HG03354 (cell line): ENCODE results near the gene SFMBT1.
A peak's percentile ranks its signal among the peaks of the same experiment; 100 is the strongest.

Experiments used
- ATAC-seq: cut with Tn5 transposase; IDR thresholded peaks from one replicate; pipeline ENCODE4 v1.9.1; 2021; ENCODE audit warnings: mild to moderate bottlenecking; ENCODE audit not compliant: unreplicated experiment, poor library complexity, severe bottlenecking

The SFMBT1 gene, protein sequence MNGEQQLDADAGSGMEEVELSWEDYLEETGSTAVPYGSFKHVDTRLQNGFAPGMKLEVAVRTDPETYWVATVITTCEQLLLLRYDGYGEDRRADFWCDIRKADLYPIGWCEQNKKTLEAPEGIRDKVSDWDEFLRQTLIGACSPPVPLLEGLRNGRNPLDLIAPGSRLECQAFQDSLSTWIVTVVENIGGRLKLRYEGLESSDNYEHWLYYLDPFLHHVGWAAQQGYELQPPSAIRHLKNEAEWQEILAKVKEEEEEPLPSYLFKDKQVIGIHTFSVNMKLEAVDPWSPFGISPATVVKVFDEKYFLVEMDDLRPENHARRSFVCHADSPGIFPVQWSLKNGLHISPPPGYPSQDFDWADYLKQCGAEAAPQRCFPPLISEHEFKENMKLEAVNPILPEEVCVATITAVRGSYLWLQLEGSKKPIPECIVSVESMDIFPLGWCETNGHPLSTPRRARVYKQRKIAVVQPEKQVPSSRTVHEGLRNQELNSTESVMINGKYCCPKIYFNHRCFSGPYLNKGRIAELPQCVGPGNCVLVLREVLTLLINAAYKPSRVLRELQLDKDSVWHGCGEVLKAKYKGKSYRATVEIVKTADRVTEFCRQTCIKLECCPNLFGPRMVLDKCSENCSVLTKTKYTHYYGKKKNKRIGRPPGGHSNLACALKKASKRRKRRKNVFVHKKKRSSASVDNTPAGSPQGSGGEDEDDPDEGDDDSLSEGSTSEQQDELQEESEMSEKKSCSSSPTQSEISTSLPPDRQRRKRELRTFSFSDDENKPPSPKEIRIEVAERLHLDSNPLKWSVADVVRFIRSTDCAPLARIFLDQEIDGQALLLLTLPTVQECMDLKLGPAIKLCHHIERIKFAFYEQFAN

DNA sequence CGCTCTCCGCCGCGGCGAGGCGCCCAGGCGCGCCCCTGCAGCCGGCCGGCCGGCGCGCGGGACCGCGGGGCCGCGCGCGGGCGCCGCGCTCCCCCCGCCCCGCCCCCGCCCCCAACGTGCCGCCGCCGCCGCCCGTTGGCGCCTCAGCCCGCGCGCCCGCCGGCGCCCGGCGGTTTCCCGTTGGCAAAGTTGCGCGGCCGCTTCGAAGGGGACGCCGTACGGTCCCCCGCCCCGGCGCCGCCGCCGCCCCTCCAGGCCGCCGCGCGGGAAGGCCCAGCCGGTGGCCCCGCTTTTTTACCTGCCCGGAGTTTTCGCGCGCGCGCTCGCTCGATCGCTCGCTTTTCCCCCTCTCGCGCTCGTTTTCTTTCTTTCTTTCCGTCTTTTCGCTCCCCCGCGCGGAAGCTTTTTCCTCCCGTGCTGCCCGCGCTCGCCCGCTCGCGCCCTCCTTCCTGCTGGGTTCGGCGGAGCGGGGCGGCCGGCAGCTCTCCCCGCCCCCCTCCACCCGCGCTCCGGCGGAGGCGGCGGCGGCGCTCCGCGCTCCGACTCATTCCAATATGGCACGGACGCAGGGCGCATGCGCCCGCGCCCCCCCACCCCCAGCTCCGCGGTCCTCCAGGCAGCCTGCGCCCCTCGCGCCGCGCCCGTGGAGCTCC lies at the start of gene SFMBT1:
Gene SFMBT1 (minus strand): TSS at position 556 of the 653 bp plus-strand sequence. CDS start 76,945 bp downstream, outside the sequence.
- peak; percentile 57 for ATAC-seq

DNA sequence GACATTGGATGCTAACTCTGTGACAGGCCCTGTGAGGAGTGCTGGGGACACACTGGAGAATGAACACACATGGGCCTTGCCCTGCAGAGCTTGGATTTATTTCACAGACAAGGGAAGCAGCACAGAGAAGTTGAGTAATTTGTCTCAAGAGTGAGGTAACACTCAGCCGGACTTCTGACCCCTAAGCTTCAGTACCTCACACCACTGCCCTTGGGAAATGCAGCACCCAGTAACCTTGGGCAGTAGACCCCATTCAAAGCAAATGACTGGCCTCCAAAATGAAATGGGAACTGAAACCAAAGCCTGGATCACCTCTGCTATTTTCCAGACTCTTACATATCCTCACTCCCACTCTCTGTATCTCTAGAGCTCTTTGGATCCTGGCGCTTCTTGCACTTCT lies 47.1 kb upstream of the SFMBT1 start:
- ATAC-seq, result no peak

DNA sequence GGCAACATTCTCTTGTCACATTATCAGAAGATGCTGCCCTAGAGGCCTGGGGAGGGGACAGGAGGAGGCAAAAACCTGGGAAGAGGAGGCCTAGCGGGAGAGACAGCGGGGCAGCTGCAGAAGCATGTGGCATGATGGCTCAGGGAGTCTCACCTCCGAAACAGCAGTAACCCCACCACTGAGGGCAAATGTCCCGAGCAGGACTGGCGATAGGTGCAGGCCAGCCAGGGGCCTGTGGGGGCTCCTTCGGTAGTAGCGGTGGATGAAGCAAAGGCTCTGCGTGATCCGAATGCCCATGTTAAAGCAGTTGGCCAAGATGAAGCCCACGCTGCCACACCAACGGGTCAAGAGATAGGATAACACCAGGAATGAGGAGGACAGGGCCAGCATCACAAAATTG lies 46.3 kb upstream of the SFMBT1 start:
- no peak for ATAC-seq

DNA sequence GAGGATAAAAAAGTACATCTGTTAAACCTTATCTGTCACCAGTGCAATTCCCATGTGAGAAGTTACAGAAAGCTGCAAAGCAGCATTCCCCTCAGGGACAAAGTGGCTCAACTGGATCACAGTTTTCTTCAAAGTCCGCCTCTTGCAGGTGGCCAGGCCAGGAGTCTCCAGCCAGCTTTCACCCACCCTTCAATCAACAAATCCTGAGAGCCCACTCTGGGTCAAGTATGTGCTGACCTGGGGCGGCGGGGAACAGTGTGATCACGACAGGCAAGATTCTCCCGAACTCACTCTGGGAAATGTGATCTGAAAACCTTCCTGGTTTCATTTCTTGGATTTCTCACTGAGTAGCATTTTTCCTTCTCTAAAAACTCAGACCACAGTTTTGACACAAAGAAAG lies 45.1 kb upstream of the SFMBT1 start:
- no peak for ATAC-seq

DNA sequence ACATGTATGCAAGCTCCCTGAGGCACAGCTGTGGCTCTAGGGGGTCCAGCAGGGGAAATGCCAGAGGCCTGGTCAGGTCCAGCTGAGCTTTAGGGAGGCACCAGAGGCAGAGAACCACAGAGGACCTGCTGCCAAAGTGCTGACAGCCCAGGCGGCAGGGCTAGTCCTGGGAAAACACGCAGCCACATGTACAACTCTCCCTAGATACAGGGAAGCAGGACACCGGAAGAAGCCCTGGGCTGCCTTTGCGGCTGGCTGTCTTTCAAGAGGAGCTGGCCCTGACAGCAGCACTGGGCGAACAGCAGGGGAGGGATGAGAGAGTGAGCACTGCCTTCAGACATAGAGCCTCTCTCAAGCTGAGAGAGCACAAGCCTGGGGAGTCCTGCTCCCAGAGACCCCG lies 43.6 kb upstream of the SFMBT1 start:
- ATAC-seq, result no peak

DNA sequence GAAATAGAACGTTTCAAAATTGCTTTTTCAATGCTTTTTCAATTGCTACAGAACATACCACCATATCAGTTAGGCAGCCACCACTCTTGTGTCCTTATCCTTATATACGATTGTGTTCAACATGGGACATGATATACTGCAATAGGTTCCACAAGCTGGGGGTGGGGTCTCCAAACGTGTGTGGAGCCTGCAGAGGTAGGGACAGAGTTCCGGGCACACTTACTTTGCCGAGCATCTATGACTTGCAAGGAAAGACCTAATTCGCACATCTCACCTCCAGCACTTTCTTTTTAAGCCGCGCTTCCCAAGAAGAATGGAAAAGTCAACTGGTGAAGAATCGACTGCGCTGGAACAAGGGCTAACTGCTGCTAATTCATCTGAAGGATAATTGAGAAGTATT lies 39.6 kb upstream of the SFMBT1 start:
- ATAC-seq, result no peak

DNA sequence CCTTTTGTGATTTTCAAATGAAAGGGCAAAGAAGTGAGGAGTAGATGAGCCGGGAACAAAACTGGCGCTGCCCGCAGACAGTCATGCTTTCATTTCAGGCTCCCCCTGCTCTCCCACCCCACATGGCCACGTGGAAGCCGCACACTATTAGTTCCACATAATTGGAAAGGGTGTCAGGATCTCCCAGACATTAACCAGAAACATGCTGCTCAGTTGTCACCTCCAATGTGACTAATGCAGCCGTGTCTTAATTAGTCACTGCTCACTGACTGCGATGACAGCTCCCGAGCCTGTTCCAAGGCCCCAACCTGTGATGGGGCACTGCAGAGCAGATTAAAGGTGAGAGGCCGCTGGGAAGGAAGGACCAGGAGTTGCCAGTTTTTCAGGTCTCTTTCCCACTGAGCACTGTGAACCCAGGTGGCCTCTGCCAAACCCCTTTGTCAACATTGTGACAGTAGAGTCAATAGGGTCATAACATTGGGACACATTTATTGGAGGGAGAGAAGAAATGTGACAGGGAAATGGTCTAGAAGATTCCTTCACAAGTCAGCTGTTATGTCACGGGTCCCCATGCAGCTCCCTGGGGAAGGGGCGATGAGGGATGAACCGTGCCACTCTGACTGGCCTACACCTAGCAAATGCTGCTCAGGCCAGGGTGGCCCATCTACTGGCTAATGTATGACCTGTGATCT lies 38.6 kb upstream of the SFMBT1 start:
- ATAC-seq, result no peak

DNA sequence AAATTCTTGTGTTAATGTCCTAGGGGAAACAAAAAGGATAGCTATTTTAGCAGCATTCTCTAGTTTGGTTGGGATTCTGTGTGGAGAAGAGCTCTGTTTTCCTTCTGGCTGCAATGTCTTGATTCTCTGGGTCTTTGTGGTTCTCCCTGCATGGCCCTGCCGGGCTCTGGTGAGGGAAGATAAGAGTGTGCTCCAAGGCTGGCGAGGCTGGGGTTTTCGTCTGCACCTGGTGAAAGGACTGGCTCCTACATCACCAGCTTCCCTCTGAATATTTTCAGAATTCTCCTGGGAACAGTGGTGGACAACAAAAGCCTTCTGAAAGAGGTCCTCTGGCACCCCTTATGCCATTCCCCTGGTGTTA lies 38.1 kb upstream of the SFMBT1 start:
- no peak for ATAC-seq

DNA sequence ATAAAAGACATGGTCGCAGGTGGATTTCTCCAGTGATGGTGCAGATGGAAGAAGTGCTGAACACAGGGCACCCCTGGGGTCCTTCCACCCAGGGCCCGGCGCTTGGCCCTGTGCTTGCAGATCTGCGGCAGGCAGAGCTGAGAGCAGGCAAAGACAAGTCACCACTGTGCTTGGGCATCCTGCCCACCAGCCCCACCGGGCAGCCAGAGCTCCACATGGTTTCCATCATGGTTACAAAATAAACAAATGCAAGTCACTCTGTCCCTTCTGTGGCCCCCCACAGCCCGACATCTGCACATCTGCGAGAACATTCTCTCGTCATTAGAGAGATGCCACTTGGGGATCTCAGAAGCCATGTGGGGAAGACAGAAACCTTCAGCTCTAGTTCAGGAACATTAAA lies 37.6 kb upstream of the SFMBT1 start:
- no peak for ATAC-seq

DNA sequence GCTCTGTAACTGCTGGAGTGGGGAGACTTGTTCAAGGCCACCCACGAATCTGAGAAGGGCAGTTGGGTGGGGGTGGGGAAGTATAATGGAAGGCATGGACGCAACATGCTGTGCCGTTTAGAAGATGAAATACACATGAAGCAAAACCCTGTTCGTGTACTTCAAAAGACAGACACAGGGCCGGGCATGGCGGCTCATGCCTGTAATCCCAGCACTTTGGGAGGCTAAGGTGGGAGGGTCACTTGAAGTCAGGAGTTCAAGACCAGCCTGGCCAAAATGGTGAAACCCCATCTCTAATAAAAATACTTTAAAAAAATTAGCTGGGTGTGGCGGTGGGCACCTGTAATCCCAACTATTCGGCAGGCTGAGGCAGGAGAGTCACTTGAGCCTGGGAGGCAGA lies 36.9 kb upstream of the SFMBT1 start:
- no peak for ATAC-seq

DNA sequence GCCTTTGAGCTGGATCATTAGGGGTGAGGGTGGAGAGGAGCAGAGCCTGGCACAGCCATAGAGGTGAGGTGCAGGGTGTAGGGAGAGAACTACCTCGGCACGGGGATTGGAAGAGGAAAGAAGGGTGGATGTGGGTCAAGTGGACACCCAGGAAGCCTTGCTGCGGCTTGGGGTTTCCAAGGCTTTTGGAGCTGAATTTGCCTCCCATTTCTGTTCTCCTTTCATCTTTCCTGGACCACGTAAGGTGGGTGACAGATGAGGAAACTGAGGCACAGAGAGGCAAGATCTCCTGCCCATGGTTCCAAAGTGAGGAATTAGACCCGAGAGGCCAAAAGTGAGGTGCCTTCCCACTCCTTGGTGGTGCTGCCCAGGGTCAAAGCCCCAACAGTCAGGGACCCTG lies 35.4 kb upstream of the SFMBT1 start:
- no peak for ATAC-seq

DNA sequence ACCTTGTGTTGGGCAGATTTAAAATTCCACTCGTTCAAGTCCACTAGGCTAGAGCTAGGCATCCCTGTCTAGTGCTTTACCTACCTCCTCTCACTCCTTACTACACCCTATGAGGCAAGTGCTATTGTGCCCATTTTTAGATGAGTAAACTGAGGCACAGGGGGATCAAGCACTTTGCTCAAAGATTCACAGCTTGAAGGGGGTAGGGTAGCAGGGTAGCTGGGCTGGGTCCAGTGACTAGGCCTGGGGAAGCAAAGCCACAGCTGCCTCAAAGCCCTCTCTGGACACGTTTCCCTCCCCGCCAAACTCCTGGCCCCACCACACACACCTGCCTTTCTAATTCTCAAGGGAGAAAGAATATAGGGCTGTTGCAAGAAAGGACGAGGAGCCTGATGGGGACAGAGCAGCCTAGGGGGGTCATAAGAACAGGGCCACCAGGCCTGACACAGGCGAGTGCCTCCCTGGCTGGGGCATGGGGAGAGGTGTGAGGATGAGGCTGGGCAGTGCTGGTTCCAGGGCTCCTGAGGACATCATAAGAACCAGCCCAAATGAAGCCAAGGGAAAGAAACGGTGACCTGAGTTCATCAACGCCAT lies 34.8 kb upstream of the SFMBT1 start:
- no peak for ATAC-seq

DNA sequence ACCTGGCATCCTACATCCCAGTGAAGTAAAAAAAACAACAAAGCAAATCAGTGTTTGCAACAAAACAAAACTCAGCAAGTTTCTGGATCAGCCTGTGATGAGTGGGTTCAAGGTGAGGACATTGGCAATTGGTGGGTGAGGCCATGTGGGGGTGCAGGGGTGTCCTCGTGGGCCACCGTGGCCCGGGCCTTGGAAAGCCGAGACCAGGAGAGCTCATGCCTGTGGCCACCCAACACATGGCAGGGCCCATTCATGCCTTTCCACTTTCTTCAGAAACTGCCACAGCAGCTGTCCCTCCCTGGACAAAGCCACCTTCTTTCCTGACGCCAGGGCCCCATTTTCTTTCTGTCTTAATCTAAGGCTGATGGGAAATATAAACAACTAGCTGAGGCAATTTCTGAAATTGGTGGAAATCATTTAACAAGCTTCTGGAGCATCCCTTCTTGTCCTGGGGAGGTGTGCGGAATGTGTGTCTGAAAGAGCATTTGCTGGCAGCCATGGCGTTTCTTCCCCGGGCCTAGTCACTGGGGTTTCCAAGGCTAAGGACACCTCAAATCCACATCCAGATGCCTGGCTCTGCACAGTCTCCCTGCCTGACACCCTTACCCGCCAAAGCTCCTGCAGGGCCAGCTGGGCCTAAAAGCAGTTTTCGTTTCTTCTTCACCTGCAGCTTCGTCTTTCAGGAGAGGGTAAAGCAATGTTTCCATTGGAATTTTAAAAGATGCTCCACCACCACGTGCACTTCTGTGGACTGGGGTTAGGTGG lies 34.1 kb upstream of the SFMBT1 start:
- ATAC-seq, result no peak

DNA sequence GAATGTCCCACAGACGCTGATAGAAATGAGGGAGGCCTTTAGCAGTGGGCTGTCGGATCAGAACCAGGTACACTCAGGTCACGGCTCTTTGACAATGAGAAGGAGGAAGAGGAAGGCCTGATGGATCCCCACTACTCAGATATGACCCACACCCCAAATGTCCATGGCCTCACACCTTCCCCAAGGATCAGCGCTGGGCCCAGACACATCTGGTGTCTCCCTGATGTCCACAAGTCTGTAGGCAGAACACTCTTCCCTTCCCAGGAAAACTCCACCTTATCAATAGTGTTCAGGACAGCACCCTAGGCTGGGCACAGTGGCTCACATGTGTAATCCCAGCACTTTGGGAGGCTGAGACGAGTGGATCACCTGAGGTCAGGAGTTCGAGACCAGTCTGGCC lies 33.3 kb upstream of the SFMBT1 start:
- no peak for ATAC-seq

DNA sequence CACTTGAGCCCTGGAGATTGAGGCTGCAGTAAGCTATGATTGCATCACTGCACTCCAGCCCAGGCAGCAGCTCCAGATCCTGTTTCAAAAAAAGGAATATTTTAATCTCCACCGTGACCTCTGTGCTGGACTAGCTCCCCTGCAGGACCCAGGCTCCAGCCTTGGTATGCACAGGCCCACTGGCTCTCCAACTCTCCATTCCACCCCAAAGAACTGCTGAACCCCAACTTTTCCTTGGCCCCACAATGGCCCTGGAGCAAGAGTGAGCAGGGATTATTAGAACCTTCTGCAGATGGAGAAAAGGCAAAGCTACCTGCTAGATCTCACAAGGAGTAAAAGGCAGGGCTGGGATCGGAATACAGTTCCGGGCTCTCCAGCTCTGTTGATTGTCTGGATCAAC lies 32.8 kb upstream of the SFMBT1 start:
- ATAC-seq, result no peak

DNA sequence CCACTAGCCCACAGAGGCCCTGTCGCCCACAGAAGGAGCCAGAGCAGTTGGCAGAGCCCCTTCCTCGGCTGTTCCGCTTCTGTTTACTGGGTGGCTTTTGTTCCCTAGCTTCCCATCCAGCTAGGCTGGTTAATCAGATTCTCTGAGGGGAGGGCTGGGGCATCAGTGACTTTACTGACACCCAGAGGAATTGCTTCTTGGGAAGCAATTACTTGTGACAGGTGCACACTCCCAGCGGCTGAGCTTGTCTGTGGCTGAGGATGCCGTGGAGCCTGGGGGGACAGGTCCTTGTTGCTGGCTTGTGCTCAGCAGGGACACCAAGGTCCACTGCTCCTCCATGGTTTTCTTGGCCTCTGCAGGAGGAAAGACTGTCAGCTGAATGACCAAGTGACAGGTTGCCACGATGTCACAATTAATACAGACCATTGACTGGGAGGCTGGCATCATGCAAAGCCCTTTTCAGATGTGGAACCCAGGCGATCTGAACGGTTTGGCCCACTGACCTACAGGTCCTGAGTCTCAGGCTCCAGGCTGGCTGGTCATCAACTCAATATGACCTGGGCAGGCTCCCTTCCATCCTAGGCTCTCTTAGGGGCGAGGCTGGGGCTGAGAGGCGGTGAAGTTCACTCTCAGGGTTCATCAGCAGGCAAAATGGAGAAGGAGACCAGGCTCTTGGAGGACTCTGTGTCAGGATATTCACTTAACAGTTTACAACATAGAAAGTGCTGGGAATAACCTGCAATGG lies 31.8 kb upstream of the SFMBT1 start:
- no peak for ATAC-seq

DNA sequence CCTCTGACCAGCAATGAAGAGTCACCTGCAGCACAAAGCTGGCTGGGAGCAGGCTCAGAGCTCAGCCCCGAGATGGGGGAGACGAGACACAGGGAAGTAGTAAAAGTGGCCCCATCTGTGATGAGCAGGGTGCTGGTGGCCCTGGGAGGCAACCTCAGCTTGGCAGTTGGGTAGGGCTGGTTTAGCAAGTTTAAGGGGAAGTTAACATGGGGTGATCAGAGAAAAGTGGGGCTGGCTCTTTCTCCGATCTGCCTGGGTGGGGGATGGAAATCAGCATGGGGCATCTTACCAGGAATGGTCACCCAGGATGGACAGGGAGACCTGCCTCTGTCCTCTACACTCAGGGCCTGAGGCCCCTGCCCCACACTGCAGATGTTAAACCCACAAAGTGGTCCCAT lies 29.9 kb upstream of the SFMBT1 start:
- ATAC-seq, result no peak
